GM19240 (cell line): ENCODE data around the gene ZBP1.

Experiments
- DNase-seq: peaks from one replicate; pipeline ENCODE4 v3.0.0; 2011; ENCODE audit warnings: low spot score; ENCODE audit not compliant: insufficient read length

The ZBP1 gene

GRCh38 chr20:57658447-57658832, 38.2 kb upstream of the ZBP1 start:
- peak; percentile 1 for DNase-seq

GRCh38 chr20:57657535-57658446, 37.6 kb upstream of the ZBP1 start:
- peak; percentile 1 for DNase-seq

DNA sequence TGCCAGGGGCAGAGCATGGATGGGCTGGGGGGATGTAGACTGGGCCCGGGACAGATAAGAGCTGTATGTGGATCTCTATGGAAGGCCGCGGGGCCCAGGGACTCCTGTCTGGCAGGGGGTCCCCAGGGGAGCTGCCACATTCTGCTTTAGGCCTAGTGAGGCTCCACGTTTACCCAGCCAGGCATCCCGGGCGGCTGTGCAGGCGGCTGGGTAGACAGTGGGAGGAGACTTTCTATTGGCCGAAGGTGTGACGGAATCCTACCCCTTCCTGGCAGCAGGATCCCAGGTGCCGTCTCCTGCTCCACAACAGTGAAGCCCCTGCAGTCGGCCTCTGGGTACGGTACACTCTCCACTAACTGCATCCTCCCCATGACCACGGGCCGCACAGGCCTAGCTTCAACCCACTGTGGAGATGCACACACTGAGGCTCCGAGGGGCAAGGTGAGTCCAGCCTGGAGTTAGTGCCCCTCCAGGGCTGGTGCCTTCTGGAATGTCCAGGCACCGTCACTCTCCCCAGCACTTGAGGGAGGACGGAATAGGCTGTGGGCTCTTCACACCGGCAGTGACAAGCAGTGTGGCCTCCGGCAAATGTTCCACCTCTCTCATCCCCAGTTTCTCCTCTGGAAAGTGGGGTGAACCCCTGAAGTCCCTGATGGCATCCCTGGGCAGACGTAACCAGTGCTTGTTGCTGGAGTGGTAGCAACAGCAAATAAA, 36.8 kb upstream of the ZBP1 start:
- peak; percentile 1 for DNase-seq

DNA sequence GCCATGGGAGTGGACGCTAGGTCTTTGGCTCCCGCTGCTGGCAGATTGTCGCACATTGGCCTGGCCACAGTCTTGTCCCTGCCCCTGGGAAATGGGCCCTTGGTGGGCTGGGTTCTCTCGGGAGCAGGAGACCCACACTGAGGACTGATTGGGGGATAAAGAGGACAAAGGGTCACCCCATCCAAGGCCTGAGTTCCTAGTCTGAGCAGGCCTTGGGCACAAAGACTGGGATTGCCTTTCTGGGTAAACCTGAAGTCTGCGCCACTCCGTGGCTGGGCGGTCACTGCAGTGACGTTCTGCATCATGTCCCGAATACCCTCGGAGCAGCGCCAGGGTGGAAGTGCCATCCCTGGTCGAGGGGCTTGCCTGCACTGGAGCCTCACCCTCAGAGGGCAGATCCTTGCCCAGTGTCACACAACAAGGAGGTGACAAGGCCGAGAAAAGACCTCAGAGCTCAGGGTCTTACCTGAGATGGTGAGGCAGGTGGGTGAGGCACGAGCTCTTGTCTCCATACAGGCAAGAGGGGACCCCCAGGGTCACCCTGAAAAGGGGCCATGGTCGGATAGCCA, 36.1 kb upstream of the ZBP1 start:
- no peak for DNase-seq

GRCh38 chr20:57655809-57656155, 35.6 kb upstream of the ZBP1 start:
- no peak for DNase-seq

DNA sequence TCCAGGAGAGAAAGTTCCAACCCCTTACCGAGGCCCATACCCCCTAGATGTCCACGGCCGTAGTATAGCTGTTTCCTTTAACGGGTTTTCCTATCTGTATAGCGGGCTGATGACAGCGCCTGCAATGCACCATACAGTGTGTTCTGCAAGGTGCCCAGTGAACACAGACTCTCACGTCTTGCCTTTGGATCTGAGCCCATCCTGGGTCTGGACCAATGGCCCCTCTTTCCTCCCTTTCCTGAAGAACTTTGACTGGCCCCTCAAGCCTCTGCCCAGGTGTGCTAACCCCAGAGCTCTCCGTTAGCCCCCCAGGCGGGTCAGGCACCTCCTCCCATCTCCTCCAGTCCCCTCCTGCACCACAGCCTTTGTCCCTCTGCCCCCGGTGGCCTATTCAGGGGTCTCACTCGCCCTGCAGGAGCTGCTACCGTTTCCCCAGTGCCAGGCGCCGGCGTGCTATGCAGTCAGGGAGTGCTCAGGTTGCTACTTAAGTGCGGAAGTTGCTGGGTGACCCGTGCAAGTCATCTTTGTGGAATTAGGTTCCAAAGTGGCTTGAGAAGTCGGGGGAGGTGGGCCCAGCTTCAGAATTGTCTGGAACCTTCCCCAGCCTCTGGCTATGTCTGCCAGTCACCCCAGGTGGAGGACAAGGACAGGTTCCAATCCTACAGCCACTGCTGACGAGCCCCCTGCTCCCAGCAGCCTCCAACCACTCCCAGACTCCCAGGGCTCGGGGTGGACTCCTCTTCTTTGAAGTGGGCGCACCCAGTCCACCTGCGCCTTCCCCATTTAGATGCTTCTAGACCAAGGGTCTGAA, 35.0 kb upstream of the ZBP1 start:
- DNase-seq = no peak

GRCh38 chr20:57654363-57654997, 34.3 kb upstream of the ZBP1 start:
- DNase-seq = peak; percentile 96

GRCh38 chr20:57653910-57654309, 33.7 kb upstream of the ZBP1 start:
- DNase-seq = no peak

DNA sequence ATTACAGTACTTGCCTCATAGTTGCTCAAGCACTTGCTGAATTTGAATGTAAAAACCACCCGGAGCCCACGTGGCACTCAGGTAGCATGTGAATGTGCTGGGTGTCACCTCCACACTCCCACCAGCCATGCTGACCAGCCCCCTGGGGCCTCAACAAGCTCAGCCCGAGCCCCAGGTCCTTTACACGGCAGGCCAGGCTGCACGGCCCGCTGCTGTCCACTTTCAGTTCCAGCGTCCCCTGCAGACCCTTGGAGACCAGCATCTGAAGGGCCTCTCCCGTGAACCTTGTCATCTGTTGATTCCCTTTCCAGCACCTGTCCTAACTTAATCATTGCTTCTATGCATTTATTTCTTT, 33.3 kb upstream of the ZBP1 start:
- no peak for DNase-seq

- DNase-seq = no peak
These were observed 32.6 kb upstream of the ZBP1 start for GRCh38 chr20:57652606-57653545.

GRCh38 chr20:57651881-57652605, 31.8 kb upstream of the ZBP1 start:
- no peak for DNase-seq

GRCh38 chr20:57650756-57651483, 30.7 kb upstream of the ZBP1 start:
- no peak for DNase-seq

DNA sequence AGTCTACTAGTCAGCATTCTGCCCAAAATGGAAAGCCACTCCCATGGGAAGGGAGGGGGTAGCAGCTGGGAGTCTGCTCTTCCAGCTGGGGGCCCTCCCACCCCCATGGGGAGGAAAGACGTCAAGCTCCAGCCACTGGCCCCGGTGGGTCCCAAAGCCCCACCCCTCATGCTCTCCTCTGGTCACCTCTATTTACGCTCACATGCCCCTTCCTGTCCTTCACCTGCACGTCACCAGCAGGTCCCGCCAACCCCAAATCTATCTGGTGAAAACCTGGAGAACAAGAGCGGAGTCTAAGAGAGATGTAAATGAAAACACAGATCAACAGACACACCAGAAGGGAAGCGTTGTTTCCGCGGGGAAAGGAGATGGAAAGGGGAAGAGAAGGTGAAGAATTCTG, 30.0 kb upstream of the ZBP1 start:
- DNase-seq = no peak

DNA sequence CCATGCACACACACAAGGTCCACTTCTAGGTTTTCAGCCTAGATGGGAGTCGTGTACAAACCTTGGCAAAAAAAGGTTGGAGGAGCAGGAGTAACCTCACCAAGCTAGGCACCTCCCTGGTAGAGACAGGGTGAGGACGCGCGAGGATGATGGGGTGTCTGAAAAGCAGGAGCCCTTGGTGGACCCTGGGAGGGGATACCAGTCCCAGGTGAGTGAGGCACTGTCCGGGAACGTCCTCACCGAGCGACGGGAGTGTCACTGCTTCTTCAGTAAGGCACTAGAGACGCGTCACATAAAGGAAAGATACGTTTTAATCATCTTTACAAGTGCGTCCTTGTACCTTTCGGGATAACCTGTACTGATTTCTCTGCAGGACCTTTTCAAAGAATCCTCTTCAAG, 29.4 kb upstream of the ZBP1 start:
- no peak for DNase-seq

GRCh38 chr20:57648878-57649616, 28.8 kb upstream of the ZBP1 start:
- DNase-seq = no peak

DNA sequence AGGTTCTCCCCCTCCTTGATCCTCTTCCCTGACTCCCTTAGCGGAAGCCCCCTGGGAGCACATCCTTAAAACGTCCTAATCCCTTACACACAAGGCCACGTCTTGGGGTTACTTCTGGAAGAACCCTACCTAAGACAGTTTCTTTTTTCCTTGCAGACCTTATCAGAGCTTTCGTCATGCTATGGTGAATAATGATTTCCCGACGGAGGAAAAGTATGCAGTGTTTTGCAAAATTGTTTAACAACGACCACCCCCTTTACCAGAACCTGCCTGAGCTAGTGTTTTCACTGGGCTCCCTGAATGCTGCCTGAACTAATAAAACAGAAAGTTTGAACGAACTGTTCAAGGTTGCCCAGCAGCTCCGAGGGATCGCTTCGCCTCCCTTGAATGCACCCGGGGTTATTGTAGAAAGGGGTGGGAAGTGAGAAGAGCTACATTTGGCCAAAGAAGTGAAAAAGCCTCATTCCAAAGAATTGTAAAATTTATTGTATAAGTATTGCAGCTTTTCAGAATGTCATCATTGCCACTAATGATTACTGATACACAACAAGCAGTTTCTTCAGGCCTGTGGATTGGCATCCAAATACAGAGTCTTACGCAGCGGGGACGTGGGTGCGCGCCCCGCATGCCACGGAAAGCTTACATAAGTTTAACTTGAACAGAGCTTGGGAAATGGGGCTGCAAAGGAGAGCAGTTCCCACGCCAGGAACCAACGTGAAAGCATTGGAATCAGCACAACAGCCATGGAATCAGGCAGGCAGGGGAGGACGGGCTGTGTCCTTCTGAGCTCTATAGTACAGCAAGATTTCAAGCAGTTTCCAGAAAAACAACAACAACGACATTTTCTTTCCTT, 27.9 kb upstream of the ZBP1 start:
- no peak for DNase-seq
